ENCODE data around the gene SND1.
A peak's percentile ranks its signal among the peaks of the same experiment; 100 is the strongest.

Gene SND1

DNA sequence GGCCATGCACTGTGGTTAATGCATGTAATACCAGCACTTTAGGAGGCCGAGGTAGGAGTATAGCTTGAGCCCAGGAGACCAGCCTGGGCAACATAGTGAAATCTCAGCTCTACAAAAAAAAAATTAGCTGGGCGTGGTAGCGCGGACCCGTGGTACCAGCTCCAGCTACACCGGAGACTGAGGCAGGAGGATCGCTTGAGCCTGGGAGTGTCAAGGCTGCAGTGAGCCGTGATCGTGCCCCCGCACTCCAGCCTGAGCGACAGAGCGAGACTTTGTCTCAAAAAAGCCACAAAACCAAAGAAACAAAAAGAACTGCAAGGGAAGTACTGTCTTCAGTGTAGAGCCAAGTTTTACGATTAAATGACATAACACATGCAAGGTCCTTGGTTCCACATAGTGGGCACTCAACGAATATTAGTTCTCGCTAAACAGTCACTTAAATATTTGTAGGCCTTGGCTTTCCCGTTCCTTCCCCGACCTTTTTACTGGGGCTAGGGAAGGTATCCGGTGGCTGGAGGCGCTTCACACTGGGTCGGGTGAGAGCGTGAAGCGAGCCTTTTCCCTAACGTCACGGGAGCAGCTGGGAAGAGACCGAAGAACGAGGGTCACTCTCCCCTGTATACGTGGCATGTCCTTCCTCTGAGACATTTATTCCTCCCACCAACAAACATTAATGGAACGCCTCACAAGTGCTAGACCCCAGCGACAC, 993 bp upstream of the SND1 start:
- TF ChIP-seq, protein P1, sequence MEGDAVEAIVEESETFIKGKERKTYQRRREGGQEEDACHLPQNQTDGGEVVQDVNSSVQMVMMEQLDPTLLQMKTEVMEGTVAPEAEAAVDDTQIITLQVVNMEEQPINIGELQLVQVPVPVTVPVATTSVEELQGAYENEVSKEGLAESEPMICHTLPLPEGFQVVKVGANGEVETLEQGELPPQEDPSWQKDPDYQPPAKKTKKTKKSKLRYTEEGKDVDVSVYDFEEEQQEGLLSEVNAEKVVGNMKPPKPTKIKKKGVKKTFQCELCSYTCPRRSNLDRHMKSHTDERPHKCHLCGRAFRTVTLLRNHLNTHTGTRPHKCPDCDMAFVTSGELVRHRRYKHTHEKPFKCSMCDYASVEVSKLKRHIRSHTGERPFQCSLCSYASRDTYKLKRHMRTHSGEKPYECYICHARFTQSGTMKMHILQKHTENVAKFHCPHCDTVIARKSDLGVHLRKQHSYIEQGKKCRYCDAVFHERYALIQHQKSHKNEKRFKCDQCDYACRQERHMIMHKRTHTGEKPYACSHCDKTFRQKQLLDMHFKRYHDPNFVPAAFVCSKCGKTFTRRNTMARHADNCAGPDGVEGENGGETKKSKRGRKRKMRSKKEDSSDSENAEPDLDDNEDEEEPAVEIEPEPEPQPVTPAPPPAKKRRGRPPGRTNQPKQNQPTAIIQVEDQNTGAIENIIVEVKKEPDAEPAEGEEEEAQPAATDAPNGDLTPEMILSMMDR (IDR thresholded peaks at IDR 0.05; ENCODE audit: low read depth, low read length, missing control alignments), result no peak
- peak overlapping the region; percentile 86 for H3K4me3 ChIP-seq (replicated peaks; ENCODE audit: low read depth, low read length)
- no peak for DNase-seq (ENCODE audit: extremely low read depth, low read depth)

GRCh38 chr7:127652333-127653248, 597 bp downstream of the SND1 start:
- TF ChIP-seq, protein P1 (IDR thresholded peaks at IDR 0.05; ENCODE audit: low read depth, low read length, missing control alignments), result no peak
- H3K4me3 ChIP-seq (replicated peaks; ENCODE audit: low read depth, low read length), result peak overlapping the region; percentile 86
- DNase-seq (ENCODE audit: extremely low read depth, low read depth), result no peak

DNA sequence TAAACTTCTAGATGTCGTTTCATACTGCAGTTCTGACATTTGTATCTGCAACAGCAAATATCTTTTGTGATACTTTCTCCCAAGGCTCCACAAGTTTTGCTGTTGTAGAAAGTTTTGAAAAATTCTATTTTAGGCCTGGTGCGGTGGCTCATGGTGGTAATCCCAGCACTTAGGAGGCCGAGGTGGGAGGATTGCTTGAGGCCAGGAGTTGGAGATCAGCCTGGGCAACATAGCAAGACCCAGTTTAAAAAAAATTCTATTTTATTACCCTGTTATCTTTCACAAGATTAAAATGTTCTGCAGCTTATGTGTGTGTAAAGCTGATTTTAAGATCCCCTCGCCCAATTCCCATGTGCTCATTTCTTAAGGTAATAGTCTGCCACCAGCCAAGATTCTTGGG, 1.4 kb downstream of the SND1 start:
- H3K4me3 ChIP-seq (replicated peaks; ENCODE audit: low read depth, low read length), result peak overlapping the region; percentile 86
- no peak for DNase-seq (ENCODE audit: extremely low read depth, low read depth)
- TF ChIP-seq, protein P1 (IDR thresholded peaks at IDR 0.05; ENCODE audit: low read depth, low read length, missing control alignments), result no peak

DNA sequence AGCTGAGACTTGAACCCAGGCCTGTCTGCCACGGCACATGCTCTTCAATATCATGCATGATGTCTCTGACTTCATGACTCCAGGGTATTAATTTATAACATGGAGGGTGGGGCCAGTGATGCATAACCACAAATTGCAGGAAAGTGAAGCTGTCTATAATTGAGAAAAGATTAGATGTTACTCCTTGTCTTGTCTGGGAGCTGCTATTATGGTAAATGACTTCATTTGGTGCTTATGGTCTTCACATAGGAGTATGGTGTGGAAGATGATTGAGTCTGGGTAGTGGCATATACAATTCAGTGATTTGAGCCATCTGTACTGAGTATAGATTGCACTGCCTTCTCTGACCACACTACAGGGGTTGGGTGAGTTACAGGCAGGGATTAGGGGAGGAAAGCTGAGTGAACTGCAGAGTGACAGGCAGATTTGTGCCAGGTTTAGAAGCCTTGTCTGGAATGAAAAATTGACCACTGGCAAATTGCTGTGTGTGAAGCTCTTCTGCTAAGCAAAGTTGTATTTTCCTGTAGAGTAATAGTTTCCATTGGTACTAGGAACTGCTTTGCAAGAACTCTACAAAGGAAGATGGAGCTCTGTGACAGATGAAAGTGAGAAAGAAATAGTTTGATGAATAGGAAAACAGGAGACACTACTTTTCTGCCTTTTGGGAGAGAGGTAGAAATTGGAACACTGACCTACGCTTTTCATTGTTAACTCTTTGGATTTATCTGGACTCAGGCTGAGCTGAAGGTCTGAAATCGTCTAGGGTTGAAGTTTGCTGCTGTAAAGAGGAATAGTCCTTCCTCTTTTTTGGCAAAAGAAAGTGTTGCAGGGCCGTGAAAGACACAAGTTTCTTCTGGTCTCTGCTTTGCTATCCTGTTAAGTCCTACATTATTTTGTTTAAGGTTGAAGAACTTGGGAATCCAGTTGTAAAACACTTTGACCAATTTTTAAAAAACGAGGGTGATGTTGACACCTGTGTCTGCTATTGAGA, 2.7 kb downstream of the SND1 start:
- TF ChIP-seq, protein P1 (IDR thresholded peaks at IDR 0.05; ENCODE audit: low read depth, low read length, missing control alignments), result no peak
- H3K4me3 ChIP-seq (replicated peaks; ENCODE audit: low read depth, low read length), result peak overlapping the region; percentile 86
- no peak for DNase-seq (ENCODE audit: extremely low read depth, low read depth)

GRCh38 chr7:127655720-127656119, 3.7 kb downstream of the SND1 start:
- TF ChIP-seq, protein P1 (IDR thresholded peaks at IDR 0.05; ENCODE audit: low read depth, low read length, missing control alignments), result no peak
- DNase-seq (ENCODE audit: extremely low read depth, low read depth), result no peak
- no peak overlapping the region for H3K4me3 ChIP-seq (replicated peaks; ENCODE audit: low read depth, low read length)

GRCh38 chr7:127657500-127657899, 5.5 kb downstream of the SND1 start:
- no peak for DNase-seq (ENCODE audit: extremely low read depth, low read depth)
- no peak overlapping the region for H3K4me3 ChIP-seq (replicated peaks; ENCODE audit: low read depth, low read length)
- TF ChIP-seq, protein P1 (IDR thresholded peaks at IDR 0.05; ENCODE audit: low read depth, low read length, missing control alignments), result no peak
